SK-N-SH treated with all-trans-retinoic acid at 6 μM for 48 hours (cell line): ENCODE measurements around the gene TPK1.

Experiments
- ARNTL ChIP-seq: fragments of 450-650 bp; formaldehyde crosslinking; IDR thresholded peaks from 2 replicates; pipeline ENCODE4 v1.5.0; 2020; ENCODE audit warnings: low read depth, mild to moderate bottlenecking, moderate library complexity, borderline replicate concordance
- CREB5 ChIP-seq: fragments of 250-450 bp; sonication (Bioruptor Pico); IDR thresholded peaks from 2 replicates; pipeline ENCODE4 v1.5.1; 2020; ENCODE audit warnings: low read depth, mild to moderate bottlenecking, moderate library complexity
- ISL1 ChIP-seq: fragments of 250-450 bp; sonication (Bioruptor Pico); IDR thresholded peaks from 2 replicates; pipeline ENCODE4 v2.1.2; 2022; ENCODE audit warnings: mild to moderate bottlenecking, moderate library complexity
- PATZ1 ChIP-seq: fragments of 250-450 bp; sonication (Bioruptor Pico); IDR thresholded peaks from 2 replicates; pipeline ENCODE4 v1.8.0; 2020; ENCODE audit warnings: mild to moderate bottlenecking, moderate library complexity, borderline replicate concordance
- RARB ChIP-seq: fragments of 250-450 bp; sonication (Bioruptor Pico); IDR thresholded peaks from 2 replicates; pipeline ENCODE4 v1.8.0; 2021; ENCODE audit warnings: mild to moderate bottlenecking, moderate library complexity
- ZFP3 ChIP-seq: fragments of 250-450 bp; sonication (Bioruptor Pico); IDR thresholded peaks from 2 replicates; pipeline ENCODE4 v1.5.0; 2020; ENCODE audit warnings: mild to moderate bottlenecking, moderate library complexity
- ZNF565 ChIP-seq: fragments of 450-650 bp; formaldehyde crosslinking; conservative IDR thresholded peaks from 2 replicates; pipeline ENCODE4 v1.5.0; 2020; ENCODE audit warnings: low read depth, mild to moderate bottlenecking, moderate library complexity
- ZNF70 ChIP-seq: fragments of 450-650 bp; formaldehyde crosslinking; IDR thresholded peaks from 2 replicates; pipeline ENCODE4 v1.5.0; 2020; ENCODE audit warnings: mild to moderate bottlenecking, moderate library complexity
- TF ChIP-seq, protein P1 (sequence below): fragments of 250-450 bp; sonication (Bioruptor Pico); IDR thresholded peaks from 2 replicates; pipeline ENCODE4 v1.5.0; 2020; ENCODE audit warnings: mild to moderate bottlenecking, moderate library complexity
- TF ChIP-seq, protein P2 (sequence below): fragments of 250-450 bp; sonication (Bioruptor Pico); IDR thresholded peaks from 2 replicates; pipeline ENCODE4 v1.5.1; 2021; ENCODE audit warnings: mild to moderate bottlenecking, moderate library complexity

DNA sequence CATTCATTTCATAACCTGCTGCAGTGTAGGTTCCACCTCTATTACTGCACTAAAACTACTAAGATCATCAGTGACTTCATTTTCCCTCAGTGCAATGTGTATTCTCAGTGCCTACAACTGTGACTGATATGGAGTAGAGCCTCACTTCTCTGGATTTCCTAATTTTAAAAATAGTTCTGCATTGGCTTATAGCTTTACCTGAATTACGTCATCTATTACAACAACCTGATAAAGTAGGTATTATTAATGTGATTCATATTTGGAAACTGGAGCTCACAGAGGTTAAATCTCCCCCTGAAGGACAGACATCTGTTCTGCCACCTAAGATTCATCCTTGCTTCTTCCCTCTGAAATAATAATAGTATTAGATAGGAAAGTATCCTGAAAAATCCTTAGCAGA, 361.5 kb downstream of the TPK1 start:
- no peak for TF ChIP-seq ZNF70 (CRISPR knock-in tag)
- TF ChIP-seq, protein P1, sequence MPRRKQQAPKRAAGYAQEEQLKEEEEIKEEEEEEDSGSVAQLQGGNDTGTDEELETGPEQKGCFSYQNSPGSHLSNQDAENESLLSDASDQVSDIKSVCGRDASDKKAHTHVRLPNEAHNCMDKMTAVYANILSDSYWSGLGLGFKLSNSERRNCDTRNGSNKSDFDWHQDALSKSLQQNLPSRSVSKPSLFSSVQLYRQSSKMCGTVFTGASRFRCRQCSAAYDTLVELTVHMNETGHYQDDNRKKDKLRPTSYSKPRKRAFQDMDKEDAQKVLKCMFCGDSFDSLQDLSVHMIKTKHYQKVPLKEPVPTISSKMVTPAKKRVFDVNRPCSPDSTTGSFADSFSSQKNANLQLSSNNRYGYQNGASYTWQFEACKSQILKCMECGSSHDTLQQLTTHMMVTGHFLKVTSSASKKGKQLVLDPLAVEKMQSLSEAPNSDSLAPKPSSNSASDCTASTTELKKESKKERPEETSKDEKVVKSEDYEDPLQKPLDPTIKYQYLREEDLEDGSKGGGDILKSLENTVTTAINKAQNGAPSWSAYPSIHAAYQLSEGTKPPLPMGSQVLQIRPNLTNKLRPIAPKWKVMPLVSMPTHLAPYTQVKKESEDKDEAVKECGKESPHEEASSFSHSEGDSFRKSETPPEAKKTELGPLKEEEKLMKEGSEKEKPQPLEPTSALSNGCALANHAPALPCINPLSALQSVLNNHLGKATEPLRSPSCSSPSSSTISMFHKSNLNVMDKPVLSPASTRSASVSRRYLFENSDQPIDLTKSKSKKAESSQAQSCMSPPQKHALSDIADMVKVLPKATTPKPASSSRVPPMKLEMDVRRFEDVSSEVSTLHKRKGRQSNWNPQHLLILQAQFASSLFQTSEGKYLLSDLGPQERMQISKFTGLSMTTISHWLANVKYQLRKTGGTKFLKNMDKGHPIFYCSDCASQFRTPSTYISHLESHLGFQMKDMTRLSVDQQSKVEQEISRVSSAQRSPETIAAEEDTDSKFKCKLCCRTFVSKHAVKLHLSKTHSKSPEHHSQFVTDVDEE (CRISPR knock-in tag), result no peak
- TF ChIP-seq, protein P2, sequence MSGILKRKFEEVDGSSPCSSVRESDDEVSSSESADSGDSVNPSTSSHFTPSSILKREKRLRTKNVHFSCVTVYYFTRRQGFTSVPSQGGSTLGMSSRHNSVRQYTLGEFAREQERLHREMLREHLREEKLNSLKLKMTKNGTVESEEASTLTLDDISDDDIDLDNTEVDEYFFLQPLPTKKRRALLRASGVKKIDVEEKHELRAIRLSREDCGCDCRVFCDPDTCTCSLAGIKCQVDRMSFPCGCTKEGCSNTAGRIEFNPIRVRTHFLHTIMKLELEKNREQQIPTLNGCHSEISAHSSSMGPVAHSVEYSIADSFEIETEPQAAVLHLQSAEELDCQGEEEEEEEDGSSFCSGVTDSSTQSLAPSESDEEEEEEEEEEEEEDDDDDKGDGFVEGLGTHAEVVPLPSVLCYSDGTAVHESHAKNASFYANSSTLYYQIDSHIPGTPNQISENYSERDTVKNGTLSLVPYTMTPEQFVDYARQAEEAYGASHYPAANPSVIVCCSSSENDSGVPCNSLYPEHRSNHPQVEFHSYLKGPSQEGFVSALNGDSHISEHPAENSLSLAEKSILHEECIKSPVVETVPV (CRISPR knock-in tag), result no peak
- TF ChIP-seq ZNF565 (CRISPR knock-in tag), result no peak
- TF ChIP-seq RARB (CRISPR knock-in tag), result no peak
- no peak for TF ChIP-seq CREB5
- no peak for TF ChIP-seq ZFP3 (CRISPR knock-in tag)
- TF ChIP-seq ARNTL (CRISPR knock-in tag), result no peak
- no peak for TF ChIP-seq PATZ1 (CRISPR knock-in tag)
- TF ChIP-seq ISL1, result no peak
